ENCODE data around the gene ARHGAP27. TPM values are rescaled to one million over a fixed set of nuclear protein-coding genes. Genes with fewer than 3 reads are reported as not detected.

The ARHGAP27 gene
- total RNA-seq, 4 donors from 2014 or later = 10.1 to 30.3 (median 18.9) TPM

- TF ChIP-seq CTCF (IDR thresholded peaks at IDR 0.05; ENCODE audit: low read depth) = no peak
Observed at GRCh38 chr17:45430006-45430737, 2.5 kb downstream of the ARHGAP27 start.

- TF ChIP-seq CTCF (IDR thresholded peaks at IDR 0.05; ENCODE audit: low read depth) = no peak
Observed at GRCh38 chr17:45429339-45430005, 3.2 kb downstream of the ARHGAP27 start.

- TF ChIP-seq CTCF (IDR thresholded peaks at IDR 0.05; ENCODE audit: low read depth) = no peak
Observed at GRCh38 chr17:45428931-45429338, 3.7 kb downstream of the ARHGAP27 start.

- TF ChIP-seq CTCF (IDR thresholded peaks at IDR 0.05; ENCODE audit: low read depth) = no peak
Observed at GRCh38 chr17:45428050-45428617, 4.5 kb downstream of the ARHGAP27 start.

GRCh38 chr17:45427181-45427835, 5.4 kb downstream of the ARHGAP27 start:
- TF ChIP-seq CTCF (IDR thresholded peaks at IDR 0.05; ENCODE audit: low read depth) = no peak

GRCh38 chr17:45426561-45426960, 6.1 kb downstream of the ARHGAP27 start:
- no peak for TF ChIP-seq CTCF (IDR thresholded peaks at IDR 0.05; ENCODE audit: low read depth)

GRCh38 chr17:45425984-45426413, 6.7 kb downstream of the ARHGAP27 start:
- no peak for TF ChIP-seq CTCF (IDR thresholded peaks at IDR 0.05; ENCODE audit: low read depth)
